LNCaP clone FGC (cell line): Measurements from ENCODE around the gene CTSC.

Experiments used
- DNase-seq: peaks from one replicate; pipeline ENCODE4 v3.0.0-alpha.2; 2011; ENCODE audit warnings: low read depth
- H3K4me3 ChIP-seq: 2 replicates; pipeline ENCODE4 v1.5.1; 2011; ENCODE audit warnings: mild to moderate bottlenecking, low read depth, low read length, control low read depth
- CTCF ChIP-seq: IDR thresholded peaks from 2 replicates; pipeline ENCODE4 v1.5.1; 2012; ENCODE audit warnings: mild to moderate bottlenecking; ENCODE audit not compliant: control insufficient read depth, insufficient read depth; ENCODE audit errors: extremely low read depth

Gene CTSC

GRCh38 chr11:88360141-88360540 is 22.6 kb upstream of the CTSC start:
- no peak overlapping the region for H3K4me3 ChIP-seq
- no peak for TF ChIP-seq CTCF
- no peak for DNase-seq

DNA sequence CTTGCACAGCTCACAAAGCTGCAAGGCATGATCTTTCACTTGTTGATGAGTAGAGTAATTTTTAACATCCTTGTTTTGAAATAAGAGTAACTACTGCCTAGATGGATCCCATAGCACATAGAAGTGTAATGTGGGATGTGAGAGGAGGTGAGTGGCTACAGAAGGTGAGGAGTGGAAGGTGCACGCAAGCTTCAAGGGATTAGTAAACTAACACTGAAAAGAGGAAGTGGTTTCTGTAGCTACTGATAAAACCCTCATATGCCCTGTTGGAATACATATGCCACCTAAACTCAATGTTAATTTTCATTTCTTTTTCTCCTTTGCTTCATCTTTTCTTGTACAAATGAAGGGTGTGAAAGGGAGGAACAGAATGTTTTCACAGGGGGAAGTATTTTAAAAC is 22.0 kb upstream of the CTSC start:
- no peak for TF ChIP-seq CTCF
- no peak overlapping the region for H3K4me3 ChIP-seq
- no peak for DNase-seq

DNA sequence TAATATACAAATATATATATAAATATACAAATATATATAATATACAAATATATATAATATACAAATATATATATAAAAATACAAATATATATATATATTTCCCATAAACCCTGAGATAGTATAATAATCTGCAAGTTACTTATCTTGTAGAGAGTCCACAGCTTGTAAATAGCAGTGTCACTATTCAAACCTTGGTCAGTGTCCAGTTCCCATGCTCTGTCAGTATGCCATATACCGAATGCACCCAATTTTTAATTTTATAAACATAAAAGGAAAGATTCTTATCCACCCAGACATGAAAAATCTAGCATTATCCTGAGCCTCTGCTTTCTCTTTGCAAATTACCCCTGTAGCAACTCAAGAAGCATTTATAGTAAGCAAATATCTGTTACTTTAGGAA is 21.6 kb upstream of the CTSC start:
- H3K4me3 ChIP-seq: no peak overlapping the region
- TF ChIP-seq CTCF: no peak
- DNase-seq: no peak

DNA sequence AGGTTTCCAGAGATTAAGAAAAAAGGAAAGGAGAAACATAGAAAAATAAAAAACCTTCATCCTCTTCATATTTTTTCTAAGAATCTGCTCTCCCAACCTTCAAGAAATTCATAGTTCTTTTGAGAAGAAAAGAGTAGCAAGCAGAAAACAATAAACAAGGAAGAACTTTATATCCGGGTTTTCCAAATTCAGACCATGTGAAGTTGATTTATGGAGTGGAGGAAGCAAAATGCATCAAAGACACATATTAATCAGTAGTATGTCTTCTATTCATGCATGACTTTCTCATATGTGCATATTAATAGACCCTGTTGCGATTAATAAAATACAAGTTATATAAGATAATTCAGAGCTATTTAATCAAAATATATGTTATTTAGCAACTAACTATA is 20.5 kb upstream of the CTSC start:
- DNase-seq: no peak
- no peak overlapping the region for H3K4me3 ChIP-seq
- TF ChIP-seq CTCF: no peak

- TF ChIP-seq CTCF: no peak
- DNase-seq: no peak
- H3K4me3 ChIP-seq: no peak overlapping the region
Observed at GRCh38 chr11:88357323-88358039, 19.9 kb upstream of the CTSC start.

DNA sequence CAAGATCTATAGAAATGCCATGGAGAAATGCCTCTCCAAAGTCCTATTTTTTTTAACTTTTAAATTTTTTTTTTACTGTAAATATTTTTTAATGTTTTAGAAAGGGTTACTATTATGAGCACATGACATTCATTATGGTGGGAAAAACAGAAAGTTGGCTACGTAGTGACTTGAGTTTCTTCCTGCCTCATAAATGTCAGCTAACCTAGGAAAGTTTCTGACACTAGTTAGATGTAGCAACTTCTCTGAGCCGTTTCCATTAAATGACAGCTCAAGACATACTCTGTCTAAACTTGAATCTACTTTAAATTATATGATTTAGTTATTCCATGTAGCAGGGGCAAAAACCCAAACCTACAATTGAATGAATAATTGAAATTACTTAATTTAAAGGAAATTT is 18.4 kb upstream of the CTSC start:
- no peak for DNase-seq
- no peak for TF ChIP-seq CTCF

DNA sequence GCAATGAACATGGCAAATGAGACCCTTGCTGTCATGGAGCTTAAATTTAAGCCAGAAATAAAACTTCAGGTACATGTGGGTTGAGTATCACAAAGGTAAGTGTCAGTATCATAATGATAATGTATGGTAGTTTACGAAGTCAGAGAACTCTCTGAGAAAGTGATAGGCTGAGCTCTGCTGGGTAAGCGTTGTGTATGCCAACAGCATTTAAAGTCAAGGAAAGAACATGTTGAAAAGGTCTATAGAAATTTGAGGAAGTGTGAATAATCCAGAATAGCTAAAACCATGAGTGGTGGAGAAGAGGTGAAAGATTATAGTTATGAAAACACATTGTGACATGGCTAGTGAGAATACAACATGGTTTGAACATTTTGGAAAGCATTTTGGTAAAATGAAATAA is 17.4 kb upstream of the CTSC start:
- no peak for TF ChIP-seq CTCF
- no peak overlapping the region for H3K4me3 ChIP-seq
- DNase-seq: no peak

More for the DNA sequence above, 18.4 kb upstream of the CTSC start:
- H3K4me3 ChIP-seq: no peak overlapping the region
